Ishikawa (cell line): Measurements from ENCODE around the gene ZNF785.

ENCODE experiments used
- CEBPB ChIP-seq: IDR thresholded peaks from 2 replicates; pipeline ENCODE4 v1.6.1; 2012
- EP300 ChIP-seq: IDR thresholded peaks from 2 replicates; pipeline ENCODE4 v1.6.1; 2012; ENCODE audit warnings: borderline replicate concordance
- FOXM1 ChIP-seq: IDR thresholded peaks from 2 replicates; pipeline ENCODE4 v1.6.1; 2012; ENCODE audit warnings: low read depth, borderline replicate concordance
- MAX ChIP-seq: IDR thresholded peaks from 2 replicates; pipeline ENCODE4 v1.6.1; 2012
- RAD21 ChIP-seq: IDR thresholded peaks from 2 replicates; pipeline ENCODE4 v1.6.1; 2012; ENCODE audit warnings: low read depth
- REST ChIP-seq: IDR thresholded peaks from 2 replicates; pipeline ENCODE4 v1.6.1; 2012; ENCODE audit warnings: low read depth, mild to moderate bottlenecking
- TAF1 ChIP-seq: IDR thresholded peaks from 2 replicates; pipeline ENCODE4 v1.6.1; 2012; ENCODE audit warnings: low read depth, mild to moderate bottlenecking
- TEAD4 ChIP-seq: IDR thresholded peaks from 2 replicates; pipeline ENCODE4 v1.6.1; 2012
- YY1 ChIP-seq: IDR thresholded peaks from 2 replicates; pipeline ENCODE4 v1.6.1; 2012; ENCODE audit warnings: low read depth

DNA sequence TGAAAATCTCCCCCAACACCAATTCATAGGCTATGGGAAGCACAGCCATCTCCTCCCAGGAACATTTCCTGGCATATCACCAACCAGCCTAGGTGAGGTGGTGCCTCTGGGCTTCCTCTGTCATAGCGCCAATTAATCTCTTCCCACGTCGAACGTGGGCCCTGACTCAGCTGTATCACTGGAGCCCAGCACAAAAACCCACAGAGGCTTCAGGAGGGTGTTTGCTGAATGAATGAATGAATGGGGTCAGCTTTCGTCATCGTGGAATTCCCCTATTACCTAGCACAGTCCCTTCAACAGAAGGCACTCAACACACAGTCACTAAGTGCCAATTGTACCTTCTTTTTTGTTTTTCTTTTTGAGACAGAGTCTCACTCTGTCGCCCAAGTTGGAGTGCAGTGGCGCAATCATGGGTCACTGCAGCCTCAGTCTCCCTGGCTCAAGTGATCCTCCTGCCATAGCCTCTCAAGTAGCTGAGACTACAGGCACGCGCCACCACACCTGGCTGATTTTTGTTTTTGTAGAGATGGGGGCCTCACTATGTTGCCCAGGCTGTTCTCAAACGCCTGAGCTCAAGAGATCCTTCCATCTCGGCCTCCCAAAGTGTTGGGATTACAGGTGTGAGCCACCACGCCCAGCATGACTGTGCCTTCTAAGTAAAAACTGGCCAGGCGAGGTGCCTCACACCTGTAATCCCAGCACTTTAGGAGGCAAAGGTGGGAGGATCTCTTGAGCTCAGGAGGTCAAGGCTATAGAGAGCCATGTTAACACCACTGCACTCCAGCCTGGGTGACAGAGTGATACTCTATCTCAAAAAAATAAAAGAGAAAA is 18.1 kb downstream of the ZNF785 start:
- TF ChIP-seq RAD21 (no peak), REST (no peak), TAF1 (no peak), MAX (no peak), FOXM1 (no peak), EP300 (no peak), YY1 (no peak), TEAD4 (no peak), CEBPB (no peak)
